NCI-H2029 treated with DMSO at 0.1 percent for 48 hours (cell line): ENCODE results near the gene TRAIP.
"Not testable (repeated sequence)": the region's sequence is repeated elsewhere in the genome, so short reads cannot be mapped to it uniquely, and the experiment has no call there.

ENCODE experiments used
- DNase-seq: peaks from one replicate; lab custom pipeline; 2025; lab: John Stamatoyannopoulos, UW

TRAIP gene

DNA sequence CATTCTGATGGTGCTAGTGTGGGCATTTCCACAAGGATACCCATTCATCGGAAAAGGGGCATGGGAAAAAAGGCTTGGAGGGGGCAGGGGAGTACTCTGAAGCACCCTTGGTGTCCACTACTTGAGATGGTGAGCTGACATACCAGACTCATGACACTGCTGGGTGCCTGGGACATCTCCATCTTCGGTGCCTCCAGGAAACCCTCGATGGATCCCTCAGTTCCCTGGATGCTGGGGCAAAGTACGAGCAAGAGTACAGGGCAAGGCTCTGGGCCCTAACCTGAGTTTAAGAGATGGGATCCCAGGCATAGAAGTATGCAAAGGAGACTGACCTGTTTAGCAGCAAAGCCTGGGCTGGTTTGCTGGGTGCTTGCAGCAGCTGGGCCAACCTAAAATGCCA, 64.8 kb downstream of the TRAIP start:
- DNase-seq: no peak

DNA sequence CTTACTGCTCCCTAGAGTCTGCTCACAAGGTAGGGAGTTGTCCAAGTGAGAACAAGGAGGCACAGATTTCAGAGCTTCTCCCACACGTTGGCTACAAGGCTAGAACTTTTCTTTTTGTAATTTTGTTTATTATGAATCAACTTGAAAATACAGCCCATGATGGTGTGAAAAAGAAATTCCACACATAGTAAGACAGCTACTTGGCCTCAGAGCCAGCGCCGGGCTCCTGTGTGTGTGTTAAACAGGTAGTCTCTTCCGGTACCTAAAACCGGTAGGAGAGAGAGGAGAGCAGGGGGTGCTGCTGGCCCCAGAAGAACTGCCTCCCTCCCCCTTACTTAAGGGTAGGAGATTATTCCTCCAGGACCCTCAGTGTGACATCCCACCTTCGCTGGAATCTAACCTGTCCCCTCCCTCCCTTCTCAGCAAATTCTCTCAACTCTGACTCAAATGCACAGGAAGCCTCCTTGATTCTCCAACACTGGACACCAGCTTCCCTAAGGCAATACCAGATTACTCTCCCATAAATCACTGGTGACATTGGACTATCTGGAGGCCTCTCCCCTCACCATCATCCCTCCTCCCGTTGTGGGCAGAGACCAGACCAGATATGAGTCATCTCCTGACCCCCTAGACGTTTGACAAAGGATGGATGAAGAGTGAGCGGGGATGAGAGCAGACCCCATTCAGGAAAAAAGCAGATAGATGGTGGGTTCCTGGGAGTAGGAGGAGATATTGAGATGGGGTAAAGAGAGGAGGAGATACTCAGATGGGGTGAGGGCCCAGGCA, 65.5 kb downstream of the TRAIP start:
- no peak for DNase-seq

DNA sequence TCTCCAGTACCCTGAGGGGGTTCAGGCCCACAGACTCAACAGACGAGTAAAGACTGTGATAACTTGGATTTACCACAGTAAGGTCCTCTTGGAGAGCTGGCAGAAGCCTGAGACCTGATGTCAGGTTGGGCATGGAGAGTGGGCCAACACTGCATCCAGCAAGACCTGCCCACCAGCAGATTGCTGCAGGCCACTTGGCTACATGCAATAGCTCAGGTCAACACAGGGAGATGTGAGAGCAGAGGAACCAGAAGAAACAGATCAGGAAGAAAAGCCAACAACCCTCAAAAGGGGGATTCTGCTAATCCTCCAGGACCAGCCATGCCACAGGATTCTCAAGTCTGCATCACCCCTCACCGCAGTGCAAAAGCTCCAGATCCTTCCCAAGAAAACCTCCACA, 68.3 kb downstream of the TRAIP start:
- DNase-seq: no peak

DNA sequence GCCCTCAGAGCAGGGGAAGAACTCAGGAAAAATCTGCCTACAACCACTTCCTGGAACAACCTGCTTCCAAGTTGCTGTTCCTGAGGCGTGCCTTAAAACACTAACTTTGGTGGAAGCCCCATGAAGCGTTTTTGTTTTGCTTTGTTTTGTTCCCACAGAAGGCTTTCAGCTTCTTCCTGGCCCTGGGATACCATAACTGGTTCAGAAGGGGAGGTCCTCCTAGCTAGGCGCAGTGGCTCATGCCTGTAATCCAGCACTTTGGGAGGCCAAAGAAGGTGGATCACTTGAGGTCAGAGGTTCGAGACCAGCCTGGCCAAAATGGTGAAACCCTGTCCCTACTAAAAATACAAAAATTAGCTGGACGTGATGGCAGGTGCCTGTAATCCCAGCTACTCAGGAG, 68.8 kb downstream of the TRAIP start:
- no peak for DNase-seq

DNA sequence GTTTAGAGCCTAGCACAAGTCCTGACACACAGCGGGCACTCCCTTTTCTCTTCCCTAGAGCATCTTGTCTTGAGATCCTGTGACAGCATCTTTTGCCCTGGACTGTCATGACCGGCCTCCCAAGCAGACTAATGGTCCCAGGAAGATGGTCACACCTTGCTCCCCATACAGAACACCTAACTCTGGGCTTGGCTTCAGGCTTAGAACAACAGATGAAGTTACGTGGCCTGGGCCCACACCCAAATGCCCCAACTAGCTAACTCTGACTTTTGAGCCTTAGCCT, 69.2 kb downstream of the TRAIP start:
- no peak for DNase-seq

DNA sequence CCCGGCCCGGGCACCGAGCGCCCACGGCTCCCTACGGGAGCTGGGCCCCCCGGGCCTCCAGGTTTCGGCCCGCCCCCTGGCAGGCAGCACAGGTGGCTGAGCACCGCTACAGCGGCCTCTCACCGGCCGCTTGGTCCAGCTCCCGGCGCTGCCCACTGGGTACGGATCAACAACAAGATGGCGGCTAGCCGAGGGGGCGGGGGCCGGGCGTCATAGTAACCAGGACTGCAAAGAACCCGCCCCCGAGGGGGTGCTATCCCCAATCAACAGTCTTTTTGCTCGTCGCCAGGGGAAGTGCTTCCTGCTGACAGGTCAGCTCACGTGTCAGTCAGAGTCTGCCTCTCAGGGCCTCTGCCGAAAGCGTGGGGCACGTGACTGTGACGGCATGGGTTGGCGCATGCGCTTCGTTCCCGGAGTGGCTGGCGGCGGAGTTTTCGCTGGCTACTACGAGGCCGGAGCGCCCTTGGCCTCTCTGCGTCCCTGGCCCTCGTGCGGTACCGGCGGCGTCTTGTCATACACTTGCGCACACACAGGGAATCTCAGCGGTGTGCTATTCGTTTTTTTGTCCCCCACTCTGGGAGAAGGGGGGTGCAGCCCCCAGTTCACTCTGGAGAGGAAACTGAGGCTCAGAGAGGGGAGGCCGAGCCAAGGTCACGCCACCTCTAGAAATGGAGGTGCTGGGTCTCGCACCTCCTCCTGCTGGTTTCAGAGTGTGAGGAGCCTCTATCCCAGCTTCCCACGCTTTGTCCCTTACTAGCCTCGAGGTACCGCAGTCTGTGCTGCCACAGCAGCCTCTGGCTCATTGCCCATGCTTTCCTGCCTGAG, 69.8 kb downstream of the TRAIP start, which contains the start of gene IP6K1:
IP6K1 (minus strand) TSS at position 186 of the 825 bp plus-strand sequence. CDS start 38,502 bp downstream, outside the sequence.
- DNase-seq: peak; percentile 91

DNA sequence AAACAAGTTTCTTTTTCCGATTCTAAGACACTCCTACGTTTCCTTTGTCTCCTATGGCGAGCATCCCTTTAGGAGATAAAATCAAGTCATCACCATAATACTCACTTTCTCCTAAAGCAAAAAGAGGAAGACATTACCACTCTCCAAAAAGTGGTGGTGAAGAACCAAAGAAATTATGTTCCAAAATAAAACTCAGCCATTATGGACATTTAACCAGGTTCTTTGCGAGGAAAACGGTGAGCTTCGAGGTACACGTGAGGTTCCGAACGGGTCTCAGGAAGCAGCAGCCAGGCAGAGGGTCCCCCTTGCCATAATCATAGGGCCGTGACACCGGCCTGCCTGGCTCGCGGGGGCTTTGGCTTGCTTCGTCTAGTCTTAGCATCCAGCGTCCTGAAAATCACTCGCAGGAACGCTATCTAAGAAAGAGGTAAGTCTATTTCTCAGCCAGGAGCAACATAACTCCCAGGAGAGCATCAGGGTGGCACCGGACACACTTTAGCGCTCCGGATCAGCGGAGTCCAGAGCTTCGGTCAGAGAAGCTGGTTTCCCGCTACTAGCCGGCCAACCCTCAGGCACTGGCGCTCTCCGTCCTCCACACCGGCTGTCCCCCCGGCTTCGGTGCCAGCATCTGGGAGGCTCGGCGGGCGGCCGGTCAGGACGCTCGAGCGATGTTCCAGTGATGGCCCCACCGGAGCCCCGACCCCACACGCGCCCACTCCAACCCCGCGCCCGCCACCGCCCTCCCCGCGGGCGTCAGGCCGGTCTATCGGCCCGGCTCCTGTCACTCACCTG, 70.6 kb downstream of the TRAIP start:
- no peak for DNase-seq

DNA sequence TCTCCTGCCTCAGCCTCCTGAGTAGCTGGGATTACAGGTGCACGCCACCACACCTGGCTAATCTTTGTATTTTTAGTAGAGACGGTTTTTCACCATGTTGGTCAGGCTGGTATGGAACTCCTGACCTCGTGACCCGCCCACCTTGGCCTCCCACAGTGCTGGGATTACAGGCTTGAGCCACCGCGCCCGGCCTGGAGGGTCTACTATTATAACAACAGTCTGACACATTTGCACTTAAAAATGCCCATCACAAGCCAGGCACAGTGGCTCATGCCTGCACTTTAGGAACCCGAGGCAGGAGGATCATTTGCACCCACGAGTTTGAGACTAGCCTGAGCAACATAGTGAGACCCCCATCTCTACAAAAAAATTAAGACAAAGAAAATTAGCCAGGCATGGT, 74.1 kb downstream of the TRAIP start:
- not testable (repeated sequence) for DNase-seq

DNA sequence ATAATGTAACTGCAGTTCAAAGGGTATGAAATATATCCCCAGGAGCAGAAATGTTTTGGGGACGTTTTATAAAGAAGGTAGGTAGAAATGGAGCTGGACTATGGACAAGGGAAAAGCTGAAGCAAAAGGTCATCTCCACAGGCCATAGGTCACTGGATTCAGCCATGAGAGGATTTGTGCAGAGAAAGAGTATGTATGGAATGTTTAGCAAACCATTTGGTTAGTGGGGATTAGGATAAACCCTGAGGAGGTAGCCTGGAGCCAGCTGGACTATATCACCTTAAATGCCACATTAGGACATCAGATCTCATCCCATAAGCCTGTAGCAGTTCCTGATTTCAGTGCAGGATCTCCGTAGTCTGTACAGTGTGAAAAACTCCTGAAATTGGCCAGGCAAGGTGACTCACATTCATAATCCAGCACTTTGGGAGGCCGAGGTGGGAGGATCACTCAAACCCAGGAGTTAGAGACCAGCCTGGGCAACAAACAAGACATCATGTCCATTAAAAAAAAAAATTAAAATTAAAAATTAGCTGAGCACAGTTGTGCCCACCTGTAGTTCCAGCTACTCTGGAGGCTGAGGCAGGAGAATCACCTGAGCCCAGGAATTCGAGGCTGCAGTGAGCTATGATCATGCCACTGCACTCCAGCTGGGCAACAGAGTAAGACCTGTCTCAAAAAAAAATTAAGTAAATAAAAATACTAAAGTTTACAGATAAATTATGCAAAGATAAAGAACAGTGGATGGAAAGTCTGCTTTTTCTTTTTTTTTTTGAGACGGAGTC, 74.8 kb downstream of the TRAIP start:
- DNase-seq: no peak

DNA sequence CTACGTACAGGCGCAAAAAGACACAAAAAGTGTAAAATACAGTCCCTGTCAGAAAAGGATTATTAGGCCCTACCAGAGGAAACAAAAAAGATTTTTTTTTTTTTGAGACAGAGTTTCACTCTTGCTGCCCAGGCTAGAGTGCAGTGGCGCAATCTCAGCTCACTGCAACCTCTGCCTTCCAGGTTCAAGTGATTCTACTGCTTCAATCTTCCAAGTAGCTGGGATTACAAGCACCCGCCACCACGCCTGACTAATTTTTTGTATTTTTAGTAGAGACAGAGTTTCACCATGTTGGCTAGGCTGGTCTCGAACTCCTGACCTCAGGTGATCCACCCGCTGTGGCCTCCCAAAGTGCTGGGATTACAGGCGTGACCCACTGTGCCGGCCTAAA, 75.4 kb downstream of the TRAIP start:
- DNase-seq: not testable (repeated sequence)

DNA sequence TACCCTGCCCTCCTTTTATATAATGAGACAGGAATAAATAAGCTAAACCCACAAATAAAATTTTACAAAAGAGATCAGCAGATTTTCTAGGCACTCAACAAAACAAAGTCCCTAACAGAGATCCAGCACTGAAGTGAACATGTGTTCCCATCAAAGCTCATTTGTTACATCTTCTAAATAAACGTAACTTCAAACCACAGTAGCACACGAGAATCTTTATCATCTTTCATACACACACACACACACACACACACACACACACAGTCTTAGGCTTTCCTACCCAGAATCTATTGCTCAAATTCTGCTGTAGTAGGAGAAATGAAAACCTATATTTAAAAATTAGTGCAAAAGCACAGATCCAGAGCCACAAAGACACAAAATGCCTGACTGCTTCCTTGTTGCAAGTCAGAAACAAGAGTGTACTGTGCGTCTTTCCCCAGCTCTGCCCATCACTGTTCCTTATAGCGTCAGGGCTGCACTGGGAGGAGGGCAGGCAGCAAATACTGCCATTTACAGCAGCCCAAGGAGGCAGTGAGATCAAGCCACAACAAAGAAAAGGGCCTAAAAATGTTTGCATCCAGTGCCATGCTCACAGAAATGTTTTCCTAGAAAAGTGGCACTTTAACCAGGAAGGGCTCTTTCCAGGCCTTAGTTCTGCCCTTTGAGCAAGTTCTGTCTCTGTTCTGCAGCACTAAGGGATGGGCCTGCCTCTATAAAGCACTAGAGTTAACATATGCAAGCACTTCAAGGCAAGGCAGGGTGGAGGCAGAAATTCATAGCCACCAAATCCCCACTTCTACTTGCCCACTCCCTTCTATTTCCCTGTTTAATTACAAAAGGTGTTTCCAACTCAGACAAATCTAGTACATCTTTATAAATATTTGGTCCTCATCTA, 76.0 kb downstream of the TRAIP start:
- no peak for DNase-seq

DNA sequence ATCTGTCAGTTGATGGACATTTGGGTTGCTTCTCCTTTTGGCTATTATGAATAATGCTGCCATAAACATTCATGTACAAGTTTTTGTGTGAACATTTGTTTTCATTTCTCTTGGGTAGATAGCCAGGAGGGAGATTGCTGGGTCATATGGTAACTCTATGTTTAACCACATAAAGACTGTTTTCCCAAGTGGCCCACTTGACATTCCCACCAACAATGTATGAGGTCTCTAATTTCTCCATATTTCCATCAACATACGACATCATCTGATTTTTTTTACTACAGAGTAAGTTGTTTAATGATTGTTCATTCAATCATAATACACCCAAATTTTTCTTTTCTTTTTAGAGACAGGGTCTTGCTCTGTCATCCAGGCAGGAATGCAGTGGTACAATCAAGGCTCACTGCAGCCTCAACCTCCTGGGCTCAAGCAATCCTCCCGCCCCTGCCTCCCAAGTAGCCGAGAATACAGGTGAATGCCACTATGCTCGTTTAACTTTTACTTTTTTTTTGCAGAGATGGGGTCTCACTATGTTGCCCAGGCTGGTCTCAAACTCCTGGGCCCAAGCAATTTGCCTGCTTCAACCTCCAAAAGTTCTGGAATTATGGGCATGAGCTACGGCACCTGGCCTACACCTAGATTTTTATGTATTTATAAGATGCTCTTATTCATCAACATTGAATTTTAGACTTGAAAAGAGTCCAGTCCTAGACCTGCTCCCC, 76.8 kb downstream of the TRAIP start:
- DNase-seq: no peak
